Left ventricle myocardium inferior (tissue), 1 donor: ENCODE data around the gene VSTM2L. TPM values are rescaled to one million over a fixed set of nuclear protein-coding genes. Genes with fewer than 3 reads are reported as not detected.

Source experiments
- DNase-seq: peaks from one replicate; pipeline ENCODE4 v3.0.0-alpha.2; 2020
- H3K27ac ChIP-seq: fragments of 200-600 bp; replicated peaks from 2 replicates; pipeline ENCODE4 v1.8.0; 2021
- H3K27me3 ChIP-seq: fragments of 200-600 bp; 2 replicates; pipeline ENCODE4 v1.8.0; 2021; ENCODE audit warnings: low read depth
- H3K36me3 ChIP-seq: fragments of 200-600 bp; 2 replicates; pipeline ENCODE4 v1.8.0; 2021
- H3K4me1 ChIP-seq: fragments of 200-600 bp; 2 replicates; pipeline ENCODE4 v1.8.0; 2021
- H3K4me3 ChIP-seq: fragments of 200-600 bp; 2 replicates; pipeline ENCODE4 v1.8.0; 2021; ENCODE audit warnings: mild to moderate bottlenecking, moderate library complexity
- H3K9me3 ChIP-seq: fragments of 200-600 bp; replicated peaks from 2 replicates; pipeline ENCODE4 v1.8.0; 2021
- CTCF ChIP-seq: fragments of 200-600 bp; IDR thresholded peaks from 2 replicates; pipeline ENCODE4 v1.8.0; 2021; ENCODE audit warnings: antibody characterized with exemption, mild to moderate bottlenecking, borderline replicate concordance
- intact Hi-C: fragments of 100-400 bp; cut with micrococcal nuclease; formaldehyde crosslinking; loops from one replicate; pipeline ENCODE4 v1.11.0; 2022
- total RNA-seq: library from RNA; stranded (reverse); fragmentation: NEBNext Ultra II Directional; extraction: Animal tissue kit (Norgen Biotek cat#: 25700); gene quantifications from one replicate; pipeline ENCODE4 v1.2.1, GENCODE V29; 2021
- donor health status: DM: no; HTN: yes; CAD: no; lungs with severe emphysema.

VSTM2L gene
- total RNA-seq, 1 donor from 2014 or later: 50.3 TPM

- DNase-seq: no peak
- Histone ChIP-seq H3K4me3 (no peak overlapping the region), H3K27ac (no peak overlapping the region), H3K9me3 (no peaks in the 10 kb centered on the region), H3K4me1 (peaks cover 29% of the 10 kb centered on the region), H3K27me3 (no peaks in the 10 kb centered on the region), H3K36me3 (peaks cover 35% of the 10 kb centered on the region)
- intact Hi-C loops: no loop called here
- no peak for TF ChIP-seq CTCF
Measured at GRCh38 chr20:37875460-37876175, 27.3 kb upstream of the VSTM2L start.

GRCh38 chr20:37876863-37877262 lies 26.1 kb upstream of the VSTM2L start:
- H3K4me1 ChIP-seq: peaks cover 42% of the 10 kb centered on the region
- peaks cover 23% of the 10 kb centered on the region for H3K36me3 ChIP-seq
- TF ChIP-seq CTCF: no peak
- no peak overlapping the region for H3K4me3 ChIP-seq
- H3K27ac ChIP-seq: no peak overlapping the region
- DNase-seq: no peak
- intact Hi-C loops: no loop called here
- H3K9me3 ChIP-seq: no peaks in the 10 kb centered on the region
- no peaks in the 10 kb centered on the region for H3K27me3 ChIP-seq

GRCh38 chr20:37877832-37878772 lies 24.8 kb upstream of the VSTM2L start:
- H3K4me3 ChIP-seq: no peak overlapping the region
- peaks cover 12% of the 10 kb centered on the region for H3K36me3 ChIP-seq
- intact Hi-C loops: no loop called here
- H3K27me3 ChIP-seq: peaks cover 5% of the 10 kb centered on the region
- DNase-seq: no peak
- TF ChIP-seq CTCF: no peak
- H3K9me3 ChIP-seq: no peaks in the 10 kb centered on the region
- no peak overlapping the region for H3K27ac ChIP-seq
- peaks cover 54% of the 10 kb centered on the region for H3K4me1 ChIP-seq

GRCh38 chr20:37878835-37879599 lies 23.9 kb upstream of the VSTM2L start:
- H3K27ac ChIP-seq: peak overlapping the region; percentile 6
- DNase-seq: no peak

More at GRCh38 chr20:37878835-37879599, 23.9 kb upstream of the VSTM2L start:
- H3K27me3 ChIP-seq: peaks cover 14% of the 10 kb centered on the region
- no peak for TF ChIP-seq CTCF
- intact Hi-C loops: no loop called here
- no peaks in the 10 kb centered on the region for H3K9me3 ChIP-seq
- H3K36me3 ChIP-seq: peaks cover 3% of the 10 kb centered on the region
- peaks cover 57% of the 10 kb centered on the region for H3K4me1 ChIP-seq
- no peak overlapping the region for H3K4me3 ChIP-seq
